Sigmoid colon (tissue), 4 donors: ENCODE results near the gene BDNF.

Source experiments
- POLR2A ChIP-seq, 2 donors: fragments of 450-650 bp; IDR thresholded peaks; one replicate each; pipeline ENCODE4 v1.6.1; 2016; ENCODE audit warnings: antibody characterized with exemption in 2 of 2, mild to moderate bottlenecking in 2 of 2, moderate library complexity in 2 of 2
- POLR2AphosphoS5 ChIP-seq, 4 donors: sonication (generic); formaldehyde crosslinking; IDR thresholded peaks; one replicate each; pipeline ENCODE4 v1.6.1; 2017; ENCODE audit warnings: antibody characterized with exemption in 4 of 4
- TF ChIP-seq, protein P1 (sequence below), 4 experiments: fragments of 450-650 bp in 3 of 4; fragments of 200-600 bp in 1 of 4; IDR thresholded peaks; one replicate each; pipeline ENCODE4 v1.5.1; 2016 to 2019; ENCODE audit warnings: antibody characterized with exemption in 4 of 4, mild to moderate bottlenecking in 3 of 4, moderate library complexity in 2 of 4

- TF ChIP-seq POLR2A (IDR thresholded peaks at IDR 0.05), result no peak
- TF ChIP-seq, protein P1, sequence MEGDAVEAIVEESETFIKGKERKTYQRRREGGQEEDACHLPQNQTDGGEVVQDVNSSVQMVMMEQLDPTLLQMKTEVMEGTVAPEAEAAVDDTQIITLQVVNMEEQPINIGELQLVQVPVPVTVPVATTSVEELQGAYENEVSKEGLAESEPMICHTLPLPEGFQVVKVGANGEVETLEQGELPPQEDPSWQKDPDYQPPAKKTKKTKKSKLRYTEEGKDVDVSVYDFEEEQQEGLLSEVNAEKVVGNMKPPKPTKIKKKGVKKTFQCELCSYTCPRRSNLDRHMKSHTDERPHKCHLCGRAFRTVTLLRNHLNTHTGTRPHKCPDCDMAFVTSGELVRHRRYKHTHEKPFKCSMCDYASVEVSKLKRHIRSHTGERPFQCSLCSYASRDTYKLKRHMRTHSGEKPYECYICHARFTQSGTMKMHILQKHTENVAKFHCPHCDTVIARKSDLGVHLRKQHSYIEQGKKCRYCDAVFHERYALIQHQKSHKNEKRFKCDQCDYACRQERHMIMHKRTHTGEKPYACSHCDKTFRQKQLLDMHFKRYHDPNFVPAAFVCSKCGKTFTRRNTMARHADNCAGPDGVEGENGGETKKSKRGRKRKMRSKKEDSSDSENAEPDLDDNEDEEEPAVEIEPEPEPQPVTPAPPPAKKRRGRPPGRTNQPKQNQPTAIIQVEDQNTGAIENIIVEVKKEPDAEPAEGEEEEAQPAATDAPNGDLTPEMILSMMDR (IDR thresholded peaks at IDR 0.05), result no peak
- TF ChIP-seq POLR2AphosphoS5 (IDR thresholded peaks at IDR 0.05), result no peak
Measured at GRCh38 chr11:27718346-27718862, 18.1 kb upstream of the BDNF start.
